NT2/D1 (cell line): Measurements from ENCODE around the gene PTPRN.
A peak's percentile ranks its signal among the peaks of the same experiment; 100 is the strongest.

Experiments used
- DNase-seq: peaks from one replicate; pipeline ENCODE4 v3.0.0-alpha.2; 2011; ENCODE audit warnings: low read depth, low spot score
- H3K27me3 ChIP-seq: 2 replicates; pipeline ENCODE4 v1.6.0; 2011; ENCODE audit warnings: mild to moderate bottlenecking; ENCODE audit not compliant: insufficient read length, insufficient read depth
- H3K36me3 ChIP-seq: 2 replicates; pipeline ENCODE4 v1.6.1; 2011; ENCODE audit warnings: mild to moderate bottlenecking, low read length, mixed read lengths; ENCODE audit not compliant: insufficient read depth, insufficient read length
- H3K4me1 ChIP-seq: 2 replicates; pipeline ENCODE4 v1.5.1; 2011; ENCODE audit not compliant: insufficient read depth, insufficient read length
- H3K4me3 ChIP-seq: 2 replicates; pipeline ENCODE4 v1.5.1; 2011; ENCODE audit warnings: low read depth; ENCODE audit not compliant: insufficient read length
- H3K9ac ChIP-seq: 2 replicates; pipeline ENCODE4 v1.6.0; 2011; ENCODE audit warnings: low read depth; ENCODE audit not compliant: insufficient read length
- H3K9me3 ChIP-seq: 2 replicates; pipeline ENCODE4 v1.5.1; 2011; ENCODE audit warnings: mild to moderate bottlenecking, low read length; ENCODE audit not compliant: insufficient read depth
- SUZ12 ChIP-seq: IDR thresholded peaks from 2 replicates; pipeline ENCODE4 v1.6.1; 2011; ENCODE audit not compliant: insufficient read length, insufficient read depth; ENCODE audit errors: extremely low read depth
- YY1 ChIP-seq: IDR thresholded peaks from 2 replicates; pipeline ENCODE4 v1.6.1; 2011; ENCODE audit not compliant: insufficient read length, insufficient read depth
- ZNF274 ChIP-seq: IDR thresholded peaks from 2 replicates; pipeline ENCODE4 v1.6.1; 2011; ENCODE audit warnings: mild to moderate bottlenecking, low read depth, low read length

The PTPRN gene

DNA sequence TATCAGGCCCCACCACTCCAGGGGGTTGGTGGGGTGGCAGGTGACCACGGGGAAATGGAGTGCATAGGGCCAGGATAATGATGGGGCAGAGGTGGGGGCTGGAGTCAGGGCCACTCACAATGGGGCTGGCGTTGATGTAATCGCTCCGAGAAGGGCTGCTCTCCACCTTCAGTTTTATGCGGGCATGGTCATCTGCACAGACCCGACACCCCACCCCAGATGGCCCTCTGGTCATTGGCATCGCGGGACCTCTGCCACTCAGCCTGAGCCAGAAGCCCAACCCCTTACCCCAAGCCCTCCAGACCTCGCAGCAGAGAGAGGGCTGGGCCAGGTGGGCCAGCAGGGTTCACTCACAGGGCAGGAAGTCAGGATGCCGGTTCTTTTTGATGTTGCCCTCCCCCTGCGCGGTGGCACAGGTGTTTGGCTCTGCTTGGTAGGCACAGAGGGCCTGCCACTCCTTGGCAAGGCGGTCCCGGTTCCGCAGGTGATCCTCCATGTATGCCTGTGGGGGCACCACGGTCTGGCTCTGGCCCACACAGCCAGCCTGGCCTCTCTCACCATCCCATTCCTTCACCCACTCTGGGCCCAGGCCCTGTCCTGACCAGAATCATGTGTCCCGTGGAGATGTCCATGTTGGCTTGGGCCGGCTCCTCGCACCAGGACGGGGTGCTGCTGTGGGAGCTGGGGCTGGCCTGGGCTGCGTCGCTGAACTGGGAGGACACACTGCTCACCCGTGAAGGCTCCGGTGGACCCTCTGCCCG lies 12.4 kb downstream of the PTPRN start:
- Histone ChIP-seq H3K4me1 (peaks cover 14% of the 10 kb centered on the region), H3K9ac (no peak overlapping the region), H3K27me3 (peaks cover 15% of the 10 kb centered on the region), H3K36me3 (peaks cover 41% of the 10 kb centered on the region), H3K9me3 (peaks cover 35% of the 10 kb centered on the region), H3K4me3 (no peak overlapping the region)
- TF ChIP-seq SUZ12 (no peak), ZNF274 (no peak), YY1 (no peak)
- DNase-seq = no peak

GRCh38 chr2:219296142-219296541 lies 13.1 kb downstream of the PTPRN start:
- no peak for DNase-seq
- no peak overlapping the region for H3K9ac ChIP-seq
- H3K27me3 ChIP-seq = peaks cover 15% of the 10 kb centered on the region
- peaks cover 14% of the 10 kb centered on the region for H3K4me1 ChIP-seq
- H3K9me3 ChIP-seq = peaks cover 35% of the 10 kb centered on the region
- H3K36me3 ChIP-seq = peaks cover 37% of the 10 kb centered on the region
- no peak overlapping the region for H3K4me3 ChIP-seq
- TF ChIP-seq SUZ12 = no peak
- TF ChIP-seq YY1 = no peak
- TF ChIP-seq ZNF274 = no peak

DNA sequence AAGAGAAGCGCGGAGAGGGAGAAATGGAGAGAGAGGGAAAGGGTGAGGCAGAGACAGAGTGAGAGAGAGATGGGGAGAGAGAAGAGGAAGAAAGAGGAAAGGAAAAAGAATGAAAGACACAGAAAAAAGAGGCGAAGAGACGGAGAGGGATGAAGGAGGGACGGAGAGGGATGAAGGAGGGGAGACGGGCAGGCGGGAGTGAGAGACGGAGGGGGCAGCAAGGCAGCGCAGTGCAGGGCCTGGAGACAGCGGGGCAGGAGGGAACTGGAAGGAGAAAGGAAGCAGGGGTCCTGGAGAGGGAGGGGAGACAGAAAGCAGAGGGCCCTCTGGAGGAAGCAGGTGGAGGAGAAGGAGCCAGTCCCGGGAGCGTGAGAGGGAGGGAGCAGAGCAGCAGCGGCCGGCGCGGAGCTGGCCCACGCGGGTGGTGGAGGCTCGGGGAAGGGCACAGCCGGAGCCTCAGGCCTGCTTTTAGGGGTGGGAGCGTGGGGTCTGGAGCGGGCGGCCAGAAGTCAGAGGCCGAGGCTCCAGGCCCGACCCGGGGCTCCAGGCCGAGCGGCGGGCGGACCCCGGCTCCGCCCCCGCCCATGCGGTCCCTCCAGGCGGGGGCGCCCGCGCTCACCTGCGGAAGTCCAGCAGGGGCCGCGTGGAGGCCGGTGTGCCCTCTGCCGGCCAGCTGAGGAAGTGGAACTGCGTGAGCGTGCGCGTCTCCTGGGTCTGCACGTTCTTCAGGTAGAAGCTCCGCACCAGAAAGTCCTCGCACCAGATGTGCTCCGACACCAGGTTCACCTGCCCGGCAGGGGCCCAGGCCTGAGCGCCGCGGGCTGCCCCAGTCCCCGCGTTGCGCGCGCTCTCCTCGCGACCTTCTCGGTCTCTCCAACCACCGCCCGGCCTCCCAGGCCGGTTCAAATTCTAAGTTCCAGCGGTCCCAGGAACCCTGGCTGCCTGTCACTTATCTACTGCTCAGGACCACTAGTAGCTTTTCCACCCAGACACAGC lies 14.5 kb downstream of the PTPRN start:
- H3K4me1 ChIP-seq = peaks cover 9% of the 10 kb centered on the region
- TF ChIP-seq ZNF274 = no peak
- no peak for TF ChIP-seq YY1
- no peak for TF ChIP-seq SUZ12
- DNase-seq = peak; percentile 90
- peaks cover 12% of the 10 kb centered on the region for H3K27me3 ChIP-seq
- peaks cover 41% of the 10 kb centered on the region for H3K36me3 ChIP-seq
- peak overlapping the region; percentile 73 for H3K4me3 ChIP-seq
- H3K9me3 ChIP-seq = peaks cover 35% of the 10 kb centered on the region
- peak overlapping the region; percentile 82 for H3K9ac ChIP-seq

DNA sequence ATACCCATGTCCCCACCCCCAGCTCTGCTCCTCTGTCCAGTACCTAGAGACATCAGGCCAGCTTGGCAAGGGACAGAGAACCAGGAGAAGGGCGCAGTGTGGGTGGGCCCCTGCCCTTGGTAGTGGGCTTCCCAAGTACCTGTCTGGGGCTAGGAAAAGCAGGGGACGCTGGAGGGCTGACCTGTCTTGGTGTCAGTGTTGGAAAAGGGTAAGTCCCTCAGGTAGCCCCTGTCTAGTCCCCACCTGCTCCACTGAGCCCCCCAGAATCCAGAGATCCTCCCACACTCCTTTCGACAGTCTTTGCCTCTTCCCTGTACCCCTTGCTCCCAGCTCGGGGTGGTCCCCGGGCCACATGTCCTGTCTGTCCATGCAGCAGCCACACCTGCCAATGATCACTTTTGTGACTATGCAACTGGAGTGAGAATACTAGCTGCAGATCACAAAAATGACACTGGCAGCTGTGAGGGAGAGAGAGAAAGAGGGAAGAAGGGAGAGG lies 15.4 kb downstream of the PTPRN start:
- H3K4me1 ChIP-seq = peaks cover 8% of the 10 kb centered on the region
- DNase-seq = no peak
- peaks cover 35% of the 10 kb centered on the region for H3K9me3 ChIP-seq
- TF ChIP-seq ZNF274 (no peak), SUZ12 (no peak), YY1 (no peak)
- peaks cover 32% of the 10 kb centered on the region for H3K36me3 ChIP-seq
- H3K27me3 ChIP-seq = peaks cover 4% of the 10 kb centered on the region
- no peak overlapping the region for H3K4me3 ChIP-seq
- no peak overlapping the region for H3K9ac ChIP-seq

GRCh38 chr2:219292616-219293015 lies 16.6 kb downstream of the PTPRN start:
- DNase-seq = no peak
- no peak for TF ChIP-seq YY1
- no peak for TF ChIP-seq SUZ12
- TF ChIP-seq ZNF274 = no peak
- peaks cover 3% of the 10 kb centered on the region for H3K27me3 ChIP-seq
- H3K9me3 ChIP-seq = peaks cover 35% of the 10 kb centered on the region
- peaks cover 9% of the 10 kb centered on the region for H3K4me1 ChIP-seq
- no peak overlapping the region for H3K4me3 ChIP-seq
- no peak overlapping the region for H3K9ac ChIP-seq
- peaks cover 30% of the 10 kb centered on the region for H3K36me3 ChIP-seq

DNA sequence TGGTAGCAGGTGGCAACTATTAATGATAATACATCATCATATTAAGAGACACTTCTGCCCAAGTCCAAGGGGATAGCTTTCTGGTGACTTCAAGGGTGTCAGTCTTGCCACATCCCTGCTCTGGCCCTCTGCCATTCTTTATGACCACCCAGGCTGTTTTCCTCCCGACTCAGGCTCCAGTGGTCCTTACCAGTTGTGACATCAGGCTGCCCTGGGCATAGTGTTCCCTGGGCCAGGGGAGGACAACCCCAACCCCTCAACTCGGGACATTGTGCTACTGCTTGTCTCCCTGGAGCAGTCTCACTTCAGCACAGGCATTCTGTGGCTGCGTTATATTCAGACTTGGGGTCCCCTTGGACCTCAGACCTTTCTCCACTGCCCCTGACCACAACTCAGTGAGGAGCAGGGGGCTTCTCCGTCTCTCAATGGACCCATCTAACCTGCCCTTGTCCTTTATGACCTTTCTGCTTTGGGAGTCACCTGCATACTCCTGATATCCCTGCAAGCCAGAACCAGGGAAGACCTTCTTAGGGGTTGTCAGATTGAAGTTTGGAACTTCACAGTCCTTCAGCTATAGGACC lies 17.2 kb downstream of the PTPRN start:
- Histone ChIP-seq H3K9ac (no peak overlapping the region), H3K4me1 (peaks cover 11% of the 10 kb centered on the region), H3K9me3 (peaks cover 35% of the 10 kb centered on the region), H3K27me3 (peaks cover 3% of the 10 kb centered on the region), H3K36me3 (peaks cover 25% of the 10 kb centered on the region), H3K4me3 (no peak overlapping the region)
- no peak for DNase-seq
- TF ChIP-seq YY1 = no peak
- TF ChIP-seq SUZ12 = no peak
- no peak for TF ChIP-seq ZNF274

DNA sequence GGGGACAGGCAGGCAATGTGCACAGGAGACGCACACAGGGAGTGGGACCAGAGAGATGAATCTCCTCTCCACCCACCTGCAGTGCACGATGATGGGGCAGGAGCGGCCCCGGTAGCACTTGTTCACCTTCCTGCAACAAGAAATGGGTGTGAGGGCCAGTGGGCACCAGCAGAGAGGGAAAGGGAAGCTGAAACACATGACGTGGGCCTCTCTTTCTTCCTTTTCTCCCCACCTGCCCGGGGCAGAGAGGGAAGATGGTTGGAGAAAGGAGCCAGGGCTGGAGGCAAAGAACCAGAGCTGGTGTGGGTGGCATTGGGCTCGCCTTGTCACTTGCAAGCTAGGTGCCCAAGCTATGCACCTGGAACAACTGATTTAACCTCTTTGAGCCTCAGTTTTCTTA lies 17.8 kb downstream of the PTPRN start:
- H3K9ac ChIP-seq = no peak overlapping the region
- peaks cover 3% of the 10 kb centered on the region for H3K27me3 ChIP-seq
- TF ChIP-seq ZNF274 (no peak), SUZ12 (no peak)
- H3K9me3 ChIP-seq = peaks cover 32% of the 10 kb centered on the region
- DNase-seq = no peak
- peaks cover 13% of the 10 kb centered on the region for H3K4me1 ChIP-seq
- peaks cover 25% of the 10 kb centered on the region for H3K36me3 ChIP-seq
- H3K4me3 ChIP-seq = no peak overlapping the region
